ENCODE data around the gene THAP8. TPM values are rescaled to one million over a fixed set of nuclear protein-coding genes. Genes with fewer than 3 reads are reported as not detected.
A peak's percentile ranks its signal among the peaks of the same experiment; 100 is the strongest.

Gene THAP8
- total RNA-seq, 1 experiment from 2014 or later = 4.6 TPM

- no peak for DNase-seq (ENCODE audit: low spot score)
- intact Hi-C loops (cut with micrococcal nuclease; ENCODE audit: unreplicated experiment) = no loop called here
- TF ChIP-seq EZH2 (IDR thresholded peaks at IDR 0.05; ENCODE audit: borderline replicate concordance, low read depth, low read length, poor library complexity, severe bottlenecking) (no peak), CTCF (conservative IDR thresholded peaks at IDR 0.05; ENCODE audit: low read depth, low read length) (no peak)
- no TSS peak for BruUV-seq (replicated peaks)
- Histone ChIP-seq H3K4me3 (ENCODE audit: low read depth, low read length, poor library complexity, severe bottlenecking) (no peak overlapping the region), H3K27me3 (replicated peaks; ENCODE audit: insufficient read depth, low read depth, low read length, poor library complexity) (no peaks in the 10 kb centered on the region), H3K4me1 (ENCODE audit: insufficient read depth, low read length, poor library complexity, severe bottlenecking) (no peaks in the 10 kb centered on the region), H3K27ac (ENCODE audit: low read depth, low read length, poor library complexity, severe bottlenecking) (no peak overlapping the region), H3K9me3 (ENCODE audit: low read depth, low read length, poor library complexity, severe bottlenecking) (no peaks in the 10 kb centered on the region), H3K36me3 (ENCODE audit: insufficient read depth, low read length, poor library complexity, severe bottlenecking) (peaks cover 48% of the 10 kb centered on the region)
- ChIA-PET CTCF (no interaction called here), POLR2A (ENCODE audit: low non-redundant PET) (no interaction called here)
Observed at GRCh38 chr19:36100476-36100875, 46.4 kb upstream of the THAP8 start.

- BruUV-seq (replicated peaks) = no TSS peak
- no peaks in the 10 kb centered on the region for H3K27me3 ChIP-seq (replicated peaks; ENCODE audit: insufficient read depth, low read depth, low read length, poor library complexity)
- TF ChIP-seq EZH2 (IDR thresholded peaks at IDR 0.05; ENCODE audit: borderline replicate concordance, low read depth, low read length, poor library complexity, severe bottlenecking) = no peak
- no peak for TF ChIP-seq CTCF (conservative IDR thresholded peaks at IDR 0.05; ENCODE audit: low read depth, low read length)
- POLR2A ChIA-PET (ENCODE audit: low non-redundant PET) = no interaction called here
- H3K36me3 ChIP-seq (ENCODE audit: insufficient read depth, low read length, poor library complexity, severe bottlenecking) = peaks cover 37% of the 10 kb centered on the region
- no peak overlapping the region for H3K4me3 ChIP-seq (ENCODE audit: low read depth, low read length, poor library complexity, severe bottlenecking)
- peak overlapping the region; percentile 13 for H3K27ac ChIP-seq (ENCODE audit: low read depth, low read length, poor library complexity, severe bottlenecking)
- CTCF ChIA-PET = interaction anchor here (0.6 kb wide), 1 partner anchor 212 kb away, joined by 4 read pairs; no protein-coding TSS in a partner anchor
- H3K9me3 ChIP-seq (ENCODE audit: low read depth, low read length, poor library complexity, severe bottlenecking) = no peaks in the 10 kb centered on the region
- intact Hi-C loops (cut with micrococcal nuclease; ENCODE audit: unreplicated experiment) = no loop called here
- no peak for DNase-seq (ENCODE audit: low spot score)
- no peaks in the 10 kb centered on the region for H3K4me1 ChIP-seq (ENCODE audit: insufficient read depth, low read length, poor library complexity, severe bottlenecking)
Observed at GRCh38 chr19:36099166-36099785, 45.2 kb upstream of the THAP8 start.

GRCh38 chr19:36097036-36097435 is 43.0 kb upstream of the THAP8 start:
- H3K27me3 ChIP-seq (replicated peaks; ENCODE audit: insufficient read depth, low read depth, low read length, poor library complexity) = no peaks in the 10 kb centered on the region
- no peaks in the 10 kb centered on the region for H3K4me1 ChIP-seq (ENCODE audit: insufficient read depth, low read length, poor library complexity, severe bottlenecking)
- H3K9me3 ChIP-seq (ENCODE audit: low read depth, low read length, poor library complexity, severe bottlenecking) = no peaks in the 10 kb centered on the region
- BruUV-seq (replicated peaks) = no TSS peak
- TF ChIP-seq CTCF (conservative IDR thresholded peaks at IDR 0.05; ENCODE audit: low read depth, low read length) (no peak), EZH2 (IDR thresholded peaks at IDR 0.05; ENCODE audit: borderline replicate concordance, low read depth, low read length, poor library complexity, severe bottlenecking) (no peak)
- H3K4me3 ChIP-seq (ENCODE audit: low read depth, low read length, poor library complexity, severe bottlenecking) = no peak overlapping the region
- DNase-seq (ENCODE audit: low spot score) = no peak
- CTCF ChIA-PET = no interaction called here
- H3K27ac ChIP-seq (ENCODE audit: low read depth, low read length, poor library complexity, severe bottlenecking) = no peak overlapping the region
- H3K36me3 ChIP-seq (ENCODE audit: insufficient read depth, low read length, poor library complexity, severe bottlenecking) = peaks cover 35% of the 10 kb centered on the region
- intact Hi-C loops (cut with micrococcal nuclease; ENCODE audit: unreplicated experiment) = no loop called here
- POLR2A ChIA-PET (ENCODE audit: low non-redundant PET) = no interaction called here

All from A673 (cell line).